GM18502 (cell line): ENCODE measurements around the gene CPZ.

ENCODE experiments used
- ATAC-seq: cut with Tn5 transposase; IDR thresholded peaks from one replicate; pipeline ENCODE4 v1.9.1; 2021; ENCODE audit warnings: mild to moderate bottlenecking; ENCODE audit not compliant: unreplicated experiment, poor library complexity

The CPZ gene

DNA sequence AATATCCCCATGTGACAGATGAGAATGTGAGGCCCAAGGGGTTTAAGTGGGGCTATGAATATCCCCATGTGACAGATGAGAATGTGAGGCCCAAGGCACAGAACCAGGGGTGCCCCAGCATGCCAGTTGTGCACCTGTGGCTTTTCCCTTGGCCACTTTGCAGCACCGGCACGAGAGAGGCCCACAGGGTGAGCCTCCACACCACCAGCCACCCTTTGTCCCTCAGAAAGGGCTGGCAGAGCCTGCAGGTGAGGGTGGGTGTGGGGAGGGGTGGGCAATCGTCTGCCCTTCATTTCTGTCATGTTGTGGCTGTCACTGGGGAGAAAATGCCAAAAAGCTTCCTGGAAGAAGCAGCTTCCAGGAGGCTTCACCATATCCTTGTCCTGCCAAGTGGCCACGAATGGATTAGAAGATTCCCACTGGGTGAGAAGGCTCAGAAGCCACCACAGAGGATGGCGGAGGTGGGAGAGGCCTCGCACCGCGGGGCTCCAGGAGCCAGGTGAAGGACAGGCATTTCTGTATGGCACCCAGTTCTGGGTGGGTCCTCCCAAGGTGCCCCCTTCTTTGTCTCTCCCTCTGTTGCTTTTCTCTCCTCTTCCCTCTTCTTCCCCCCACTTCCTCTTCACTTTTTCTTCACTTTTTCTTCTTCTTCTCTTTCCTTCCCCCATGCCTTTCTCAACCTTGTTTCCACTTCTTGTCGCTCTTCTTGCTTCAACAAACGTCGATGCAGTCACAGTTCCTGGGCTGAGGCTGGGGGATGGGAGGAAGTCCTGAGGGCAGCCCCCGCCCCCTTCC is 12.8 kb upstream of the CPZ start:
- ATAC-seq, result no peak

DNA sequence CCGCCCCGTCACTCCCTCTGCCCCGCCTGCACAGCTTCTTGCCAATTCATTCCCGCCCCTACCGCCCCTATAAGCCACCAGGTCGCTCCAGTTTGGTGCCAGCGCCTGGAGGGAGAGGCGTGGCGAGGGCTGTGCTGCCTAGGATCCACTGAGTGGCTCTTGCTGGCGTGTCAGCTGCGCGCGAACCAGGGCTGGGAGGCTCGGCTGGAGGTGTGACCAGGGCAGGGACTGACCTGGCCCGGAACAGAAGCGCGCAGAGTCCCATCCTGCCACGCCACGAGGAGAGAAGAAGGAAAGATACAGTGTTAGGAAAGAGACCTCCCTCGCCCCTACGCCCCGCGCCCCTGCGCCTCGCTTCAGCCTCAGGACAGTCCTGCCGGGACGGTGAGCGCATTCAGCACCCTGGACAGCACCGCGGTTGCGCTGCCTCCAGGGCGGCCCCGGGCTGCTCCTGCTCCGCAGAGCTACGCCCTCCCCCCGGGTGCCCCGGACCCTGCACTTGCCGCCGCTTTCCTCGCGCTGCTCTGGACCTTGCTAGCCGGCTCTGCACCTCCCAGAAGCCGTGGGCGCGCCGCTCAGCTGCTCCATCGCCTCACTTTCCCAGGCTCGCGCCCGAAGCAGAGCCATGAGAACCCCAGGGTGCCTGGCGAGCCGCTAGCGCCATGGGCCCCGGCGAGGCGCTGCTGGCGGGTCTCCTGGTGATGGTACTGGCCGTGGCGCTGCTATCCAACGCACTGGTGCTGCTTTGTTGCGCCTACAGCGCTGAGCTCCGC is 12.1 kb upstream of the CPZ start, which contains the start of gene GPR78:
Gene GPR78, plus strand, starts transcription at position 72 of the 773 bp plus-strand sequence. Its CDS starts 591 bp downstream, at position 663.
- no peak for ATAC-seq

DNA sequence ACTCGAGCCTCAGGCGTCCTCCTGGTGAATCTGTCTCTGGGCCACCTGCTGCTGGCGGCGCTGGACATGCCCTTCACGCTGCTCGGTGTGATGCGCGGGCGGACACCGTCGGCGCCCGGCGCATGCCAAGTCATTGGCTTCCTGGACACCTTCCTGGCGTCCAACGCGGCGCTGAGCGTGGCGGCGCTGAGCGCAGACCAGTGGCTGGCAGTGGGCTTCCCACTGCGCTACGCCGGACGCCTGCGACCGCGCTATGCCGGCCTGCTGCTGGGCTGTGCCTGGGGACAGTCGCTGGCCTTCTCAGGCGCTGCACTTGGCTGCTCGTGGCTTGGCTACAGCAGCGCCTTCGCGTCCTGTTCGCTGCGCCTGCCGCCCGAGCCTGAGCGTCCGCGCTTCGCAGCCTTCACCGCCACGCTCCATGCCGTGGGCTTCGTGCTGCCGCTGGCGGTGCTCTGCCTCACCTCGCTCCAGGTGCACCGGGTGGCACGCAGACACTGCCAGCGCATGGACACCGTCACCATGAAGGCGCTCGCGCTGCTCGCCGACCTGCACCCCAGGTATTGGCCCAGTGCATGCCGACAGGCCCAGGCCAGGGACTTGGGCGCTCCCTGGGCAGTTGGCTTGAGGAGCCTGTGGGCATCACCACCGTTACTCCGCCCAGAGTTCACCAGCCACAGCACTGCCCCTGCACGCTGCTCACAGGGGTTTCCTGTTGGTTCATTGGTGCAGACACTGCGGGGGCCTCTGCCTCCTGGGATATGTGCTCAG is 11.3 kb upstream of the CPZ start:
- no peak for ATAC-seq

DNA sequence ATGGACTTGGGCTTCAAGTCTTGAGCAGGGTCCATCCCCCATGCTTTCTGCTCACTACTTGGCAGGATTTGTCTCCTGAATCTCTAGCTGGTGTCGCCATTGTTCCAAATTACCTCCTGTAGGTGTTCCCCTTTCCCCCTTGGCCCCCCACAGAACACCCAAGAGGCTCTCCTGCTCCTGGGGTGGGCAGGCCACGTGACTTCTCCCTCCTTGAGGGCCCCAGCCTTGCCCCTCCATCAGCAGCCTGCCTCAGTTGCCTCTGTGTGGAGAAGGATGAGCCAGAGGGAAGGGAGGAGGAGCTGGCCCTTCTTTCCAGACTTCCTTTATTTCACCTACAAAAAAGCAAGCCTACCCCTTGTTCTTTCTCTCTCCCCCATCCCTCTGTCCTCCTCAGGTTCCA is 10.5 kb upstream of the CPZ start:
- ATAC-seq, result no peak

DNA sequence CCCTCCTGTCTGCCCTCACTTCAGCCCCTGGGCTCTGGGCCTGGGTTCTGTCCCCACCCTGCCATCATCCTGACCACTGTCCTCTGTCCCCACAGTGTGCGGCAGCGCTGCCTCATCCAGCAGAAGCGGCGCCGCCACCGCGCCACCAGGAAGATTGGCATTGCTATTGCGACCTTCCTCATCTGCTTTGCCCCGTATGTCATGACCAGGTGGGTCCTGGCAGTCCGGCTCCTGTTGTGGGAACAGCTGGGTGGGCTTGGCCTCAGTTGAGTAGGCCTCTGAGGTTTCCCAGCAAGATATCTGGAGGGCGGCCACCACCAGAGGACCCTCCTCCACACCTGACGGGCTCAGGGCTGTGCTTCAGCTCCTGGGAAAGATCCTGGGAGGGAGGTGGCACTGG is 10.1 kb upstream of the CPZ start:
- no peak for ATAC-seq

DNA sequence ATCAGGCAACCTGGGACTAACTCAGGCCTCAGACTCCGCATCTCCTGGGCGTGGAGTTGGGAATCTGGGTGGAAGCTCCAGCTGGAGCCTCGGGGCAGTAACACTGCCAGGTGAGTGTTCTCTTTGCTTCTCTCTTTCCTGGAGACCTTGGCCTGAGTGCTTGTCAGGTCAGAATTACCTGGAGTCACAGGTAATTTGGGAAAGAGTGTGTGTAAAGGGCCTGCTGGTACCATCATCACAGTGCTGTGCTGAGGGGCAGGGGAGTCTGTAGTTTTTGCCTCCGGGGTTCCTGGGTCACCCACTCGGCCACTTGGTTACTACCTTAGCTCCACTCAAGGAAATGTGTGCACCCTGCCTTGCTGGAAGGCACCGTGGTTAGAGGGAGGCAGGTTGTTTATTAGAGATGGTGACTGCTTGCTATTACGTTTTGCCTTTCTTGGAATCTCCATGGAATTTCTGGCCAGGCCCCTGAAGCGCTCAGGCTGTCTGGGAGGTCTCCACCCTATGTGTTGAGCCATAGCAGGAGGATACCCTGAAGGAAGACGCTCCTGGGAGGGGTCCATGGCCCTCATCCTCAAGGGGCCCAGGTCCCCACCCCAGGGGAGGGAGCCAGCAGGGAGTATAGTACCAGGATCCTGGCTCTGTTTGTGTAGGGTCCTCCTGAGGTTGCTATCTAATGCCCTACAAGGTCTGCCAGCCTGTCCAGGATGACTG is 9.5 kb upstream of the CPZ start:
- no peak for ATAC-seq

DNA sequence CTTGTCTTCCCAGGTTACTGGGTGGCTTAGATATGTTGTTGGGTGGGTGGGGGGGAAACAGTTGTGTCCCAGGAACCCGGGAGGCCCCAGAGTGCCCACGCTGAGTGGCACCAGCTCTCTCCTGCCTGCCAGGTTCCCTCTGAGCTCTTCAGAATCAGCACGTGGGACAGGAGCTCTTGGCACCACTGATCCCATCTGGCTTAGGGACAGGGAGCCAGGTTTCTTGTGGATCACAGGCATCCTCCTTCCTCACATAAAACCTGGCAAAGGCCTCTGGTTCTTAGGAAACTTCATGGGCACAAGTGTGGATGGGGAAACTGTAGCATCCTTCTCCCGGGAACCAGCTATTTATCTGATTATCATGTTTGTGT is 8.9 kb upstream of the CPZ start:
- ATAC-seq, result no peak

DNA sequence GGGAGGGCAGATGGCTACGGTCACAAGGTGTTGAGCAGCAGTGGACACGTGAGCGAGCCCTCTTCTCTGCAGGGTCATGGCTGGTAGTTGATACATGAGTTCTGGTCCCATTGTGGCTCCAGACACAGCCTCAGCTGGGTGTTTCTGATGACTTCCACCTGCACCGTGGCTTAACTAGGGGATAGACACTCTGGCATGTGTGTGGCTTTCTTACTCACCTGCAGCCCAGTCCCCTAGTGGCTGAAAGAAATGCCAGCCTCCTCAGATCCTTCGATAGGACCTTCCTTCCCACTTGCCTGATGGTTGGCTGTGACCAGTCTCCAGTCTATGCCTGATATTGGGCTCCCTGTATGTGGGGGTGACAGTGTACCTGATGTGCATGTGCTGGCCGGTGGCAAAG is 7.4 kb upstream of the CPZ start:
- no peak for ATAC-seq

DNA sequence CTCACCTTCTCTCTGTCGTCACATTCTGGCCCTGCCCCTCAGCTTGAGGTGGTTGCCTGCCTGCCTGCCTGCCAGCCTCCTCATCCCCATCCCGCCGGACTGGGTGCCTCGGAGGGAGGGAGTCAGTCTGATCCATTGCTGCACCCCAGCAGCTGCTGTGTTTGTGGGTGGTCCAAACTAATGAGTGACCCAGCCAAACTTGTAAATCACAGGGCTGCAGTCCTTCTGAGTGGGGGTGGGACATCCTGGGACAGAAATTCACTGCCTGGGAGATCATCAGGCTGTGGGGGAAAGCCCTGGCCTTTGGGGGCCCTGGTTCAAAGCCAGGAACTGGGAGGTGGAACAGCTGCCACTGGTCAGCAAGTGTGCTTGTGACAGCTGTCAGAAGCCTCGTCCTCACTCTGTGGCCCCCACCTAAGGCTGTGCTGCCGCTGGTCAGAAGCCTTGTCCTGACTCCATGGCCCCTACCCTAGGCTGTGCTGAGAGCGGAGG is 6.8 kb upstream of the CPZ start:
- no peak for ATAC-seq

DNA sequence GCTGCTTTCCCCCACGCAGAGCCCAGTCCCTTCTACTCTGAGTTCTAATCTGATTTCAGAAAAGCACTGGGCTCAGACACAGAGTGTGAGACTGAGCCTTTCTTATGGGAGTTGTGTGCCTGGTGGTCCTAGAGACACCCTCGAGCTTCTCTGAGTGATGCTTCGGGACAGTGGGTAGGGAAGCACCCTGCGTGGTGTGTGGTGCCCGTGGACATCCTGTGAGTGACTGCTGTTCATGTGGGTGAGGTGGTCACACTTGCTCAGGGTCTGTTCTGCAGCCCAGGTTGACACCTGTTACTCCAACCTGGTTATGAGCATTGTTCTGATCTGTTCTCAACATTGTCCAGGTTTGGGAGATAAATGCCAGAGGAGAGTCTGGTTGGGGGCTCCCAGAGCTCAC is 6.3 kb upstream of the CPZ start:
- ATAC-seq, result no peak

DNA sequence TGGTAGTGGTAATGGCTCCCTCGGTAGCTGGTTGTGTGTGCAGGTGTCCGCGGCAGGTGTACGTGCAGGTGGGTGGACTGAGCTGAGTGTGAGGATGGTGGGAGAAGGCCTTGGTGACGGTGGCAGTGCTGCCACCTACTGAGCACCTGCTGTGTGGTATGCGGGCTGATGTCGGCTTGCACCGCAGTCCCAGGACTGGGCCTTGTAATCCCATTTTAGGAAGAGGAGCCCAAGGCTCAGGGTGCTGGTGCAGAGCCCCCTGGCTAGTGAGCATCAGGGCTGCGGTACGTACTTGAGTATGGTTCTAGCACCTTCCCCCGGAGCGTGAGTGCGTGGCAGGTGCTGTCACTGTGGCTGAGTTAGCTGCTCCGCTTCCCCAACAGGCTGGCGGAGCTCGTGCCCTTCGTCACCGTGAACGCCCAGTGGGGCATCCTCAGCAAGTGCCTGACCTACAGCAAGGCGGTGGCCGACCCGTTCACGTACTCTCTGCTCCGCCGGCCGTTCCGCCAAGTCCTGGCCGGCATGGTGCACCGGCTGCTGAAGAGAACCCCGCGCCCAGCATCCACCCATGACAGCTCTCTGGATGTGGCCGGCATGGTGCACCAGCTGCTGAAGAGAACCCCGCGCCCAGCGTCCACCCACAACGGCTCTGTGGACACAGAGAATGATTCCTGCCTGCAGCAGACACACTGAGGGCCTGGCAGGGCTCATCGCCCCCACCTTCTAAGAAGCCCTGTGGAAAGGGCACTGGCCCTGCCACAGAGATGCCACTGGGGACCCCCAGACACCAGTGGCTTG is 5.7 kb upstream of the CPZ start:
- ATAC-seq, result no peak

DNA sequence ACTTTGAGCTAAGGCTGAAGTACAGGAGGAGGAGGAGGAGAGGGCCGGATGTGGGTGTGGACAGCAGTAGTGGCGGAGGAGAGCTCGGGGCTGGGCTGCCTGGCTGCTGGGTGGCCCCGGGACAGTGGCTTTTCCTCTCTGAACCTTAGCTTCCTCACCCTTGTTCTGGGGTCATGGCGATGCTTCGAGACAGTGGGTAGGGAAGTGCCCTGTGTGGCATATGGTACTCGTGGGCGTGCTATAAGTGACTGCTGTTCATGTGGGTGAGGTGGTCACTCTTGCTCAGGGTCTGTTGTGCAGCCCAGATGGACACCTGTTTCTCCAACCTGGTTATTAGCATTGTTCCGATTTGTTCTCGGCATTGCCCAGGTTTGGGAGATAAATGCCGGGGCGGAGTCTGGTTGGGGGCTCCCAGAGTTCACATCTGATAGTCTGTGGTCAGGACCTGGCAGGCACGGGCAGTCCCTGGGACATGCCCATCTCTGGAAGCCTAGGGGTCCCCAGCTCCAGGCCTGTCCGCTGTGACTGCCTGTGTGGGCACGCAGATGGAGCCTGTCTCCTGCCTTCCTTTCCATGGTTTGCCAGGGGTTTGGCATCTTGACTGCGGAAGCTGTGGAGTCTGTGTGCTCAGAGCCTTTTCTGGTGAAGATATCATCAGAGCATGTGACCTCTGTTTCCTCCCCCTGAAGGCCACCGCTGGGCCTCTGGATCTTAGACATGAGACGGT is 4.9 kb upstream of the CPZ start:
- no peak for ATAC-seq

DNA sequence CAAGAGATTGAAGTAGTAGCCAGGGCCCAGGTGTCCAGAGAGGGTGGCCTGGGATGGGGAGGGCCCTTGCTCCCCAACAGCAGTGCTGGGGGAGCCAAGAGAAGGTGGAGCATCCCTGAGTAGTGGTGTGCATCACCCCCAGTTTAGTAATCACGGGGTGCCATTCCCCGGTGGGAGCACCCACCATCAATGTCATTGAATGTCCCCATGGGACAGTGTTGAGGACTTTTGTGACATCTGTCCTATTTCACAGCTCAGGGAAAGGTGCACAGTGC is 4.4 kb upstream of the CPZ start:
- no peak for ATAC-seq

DNA sequence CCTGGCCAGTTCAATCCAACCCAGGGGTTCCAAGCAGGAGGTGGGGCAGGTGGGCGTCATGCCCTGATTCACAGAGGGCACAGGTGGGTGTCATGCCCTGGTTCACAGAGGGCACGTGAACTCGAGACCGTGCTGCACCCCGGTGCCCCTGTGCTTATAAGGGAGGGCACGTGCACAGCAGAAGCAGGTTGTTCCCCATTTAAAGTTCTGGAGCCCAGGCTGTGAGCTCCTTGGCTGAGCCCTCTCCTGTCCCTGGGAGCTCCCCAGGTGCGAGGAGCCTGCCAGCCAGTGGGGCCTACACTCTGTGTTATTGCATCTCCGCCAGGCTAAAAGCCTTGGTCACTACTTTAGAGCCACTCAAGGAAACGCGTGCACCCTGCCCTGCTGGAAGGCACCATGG is 3.2 kb upstream of the CPZ start:
- ATAC-seq, result no peak

DNA sequence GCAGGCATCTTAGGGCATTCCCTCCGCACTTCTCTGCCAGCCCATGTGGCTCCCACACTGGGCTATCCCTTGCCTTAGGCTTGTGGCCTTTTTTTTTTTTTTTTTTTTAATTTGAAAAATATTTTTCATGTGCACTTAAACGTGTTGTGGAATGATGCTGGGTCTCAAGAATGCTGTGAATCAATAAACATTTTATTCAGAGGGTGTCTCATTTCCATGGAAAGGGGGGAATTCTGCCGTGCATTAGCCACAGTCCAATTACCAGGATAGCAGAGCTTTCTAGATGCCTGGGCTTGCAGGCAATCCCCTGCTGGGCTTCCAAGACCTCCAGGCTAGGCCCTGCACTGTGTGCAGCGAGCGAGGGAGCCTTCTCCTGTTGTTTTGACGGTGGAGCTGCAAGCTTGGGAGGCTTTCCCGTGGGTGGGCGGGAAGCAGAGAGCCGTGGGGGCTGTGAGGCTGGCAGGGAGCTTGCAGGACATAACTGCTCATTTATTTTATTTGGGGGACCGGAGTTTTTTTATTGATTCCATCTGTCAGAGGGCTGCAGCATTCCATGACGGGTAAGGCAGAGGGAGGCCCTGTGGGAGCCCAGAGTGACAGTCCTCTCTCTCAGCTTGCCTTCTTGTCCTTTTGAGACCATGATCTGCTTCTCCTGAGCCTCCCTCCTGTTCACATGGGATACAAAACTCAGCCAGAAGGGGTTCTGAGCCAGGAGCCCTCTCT is 2.6 kb upstream of the CPZ start:
- no peak for ATAC-seq

DNA sequence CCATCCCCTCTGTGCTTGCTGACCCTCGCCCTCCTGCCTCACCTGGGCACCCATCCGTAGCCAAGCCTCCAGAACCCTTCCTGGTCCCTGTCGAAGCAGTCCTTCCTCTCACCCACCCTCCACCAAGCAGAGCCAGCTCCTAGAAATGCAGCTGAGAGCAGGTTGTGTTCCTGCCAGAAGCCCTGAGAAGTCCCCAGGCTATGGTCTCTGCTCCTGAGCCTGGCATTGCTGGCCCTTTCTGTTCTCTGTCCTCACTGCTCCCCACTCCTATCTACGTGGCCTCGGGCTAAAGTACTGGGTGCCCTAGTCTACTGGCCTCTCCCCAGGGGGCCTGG is 2.1 kb upstream of the CPZ start:
- no peak for ATAC-seq

DNA sequence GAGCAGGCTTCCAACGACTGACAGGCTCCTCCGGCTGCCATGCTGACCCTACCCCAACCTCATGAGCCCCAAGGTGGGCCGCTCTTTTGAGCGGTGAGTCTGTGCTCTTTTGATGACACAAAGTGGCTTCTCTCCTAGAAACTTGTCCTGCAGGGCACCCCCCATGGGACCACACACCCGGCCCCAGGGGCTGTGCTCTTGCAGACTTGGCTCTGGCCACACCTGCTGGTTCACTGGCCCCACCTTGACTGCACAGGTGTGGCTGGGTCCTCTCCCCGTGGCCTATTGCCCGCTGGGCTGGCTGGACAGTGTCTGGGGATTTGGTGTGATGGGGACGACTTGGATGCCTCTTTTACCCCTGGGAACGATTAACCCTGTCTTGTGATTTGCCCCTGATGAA is 1.5 kb upstream of the CPZ start:
- no peak for ATAC-seq

DNA sequence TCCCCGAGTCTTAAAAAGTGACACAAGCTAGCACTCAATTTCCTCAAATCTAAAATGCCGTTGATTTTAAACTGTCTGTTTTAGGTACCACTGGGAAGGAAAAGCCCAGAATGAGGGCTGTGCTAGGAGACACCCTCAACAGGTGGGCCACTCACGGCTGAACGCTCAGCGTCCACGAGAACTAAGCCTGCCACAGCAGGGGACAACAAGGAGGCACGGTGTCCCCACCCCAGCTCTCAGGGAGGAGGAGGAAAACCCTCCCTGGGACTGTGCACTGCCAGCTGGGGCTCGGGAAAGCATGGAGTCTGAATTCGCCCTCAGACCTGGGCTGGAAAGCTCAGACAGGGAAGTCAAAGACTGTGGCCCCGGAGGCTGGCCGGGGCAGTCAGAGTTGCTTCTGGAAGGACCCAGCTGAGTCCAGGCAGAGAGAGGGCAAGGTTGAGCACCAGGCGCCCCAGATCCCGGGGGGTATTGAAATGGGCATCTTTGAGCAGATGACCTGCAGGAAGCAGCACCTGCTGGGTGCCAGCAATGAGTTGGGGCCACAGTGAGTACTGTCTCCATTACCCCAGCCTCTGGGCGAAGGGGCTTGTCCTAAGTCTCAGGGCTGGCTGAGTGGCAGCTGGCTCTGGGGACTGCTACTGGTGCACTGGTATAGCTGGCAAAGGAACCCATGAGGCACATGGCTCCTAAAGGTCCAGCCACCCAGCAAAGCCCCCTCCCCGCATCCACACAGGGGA is 769 bp upstream of the CPZ start:
- ATAC-seq, result no peak
